ENCODE data around the gene ZNF415. TPM values are rescaled to one million over a fixed set of nuclear protein-coding genes. Genes with fewer than 3 reads are reported as not detected.
"Not testable (repeated sequence)": the region's sequence is repeated elsewhere in the genome, so short reads cannot be mapped to it uniquely, and the experiment has no call there.

The ZNF415 gene
- polyA plus RNA-seq, 10 donors, result 8.6 to 15.0 (median 11.5) TPM

DNA sequence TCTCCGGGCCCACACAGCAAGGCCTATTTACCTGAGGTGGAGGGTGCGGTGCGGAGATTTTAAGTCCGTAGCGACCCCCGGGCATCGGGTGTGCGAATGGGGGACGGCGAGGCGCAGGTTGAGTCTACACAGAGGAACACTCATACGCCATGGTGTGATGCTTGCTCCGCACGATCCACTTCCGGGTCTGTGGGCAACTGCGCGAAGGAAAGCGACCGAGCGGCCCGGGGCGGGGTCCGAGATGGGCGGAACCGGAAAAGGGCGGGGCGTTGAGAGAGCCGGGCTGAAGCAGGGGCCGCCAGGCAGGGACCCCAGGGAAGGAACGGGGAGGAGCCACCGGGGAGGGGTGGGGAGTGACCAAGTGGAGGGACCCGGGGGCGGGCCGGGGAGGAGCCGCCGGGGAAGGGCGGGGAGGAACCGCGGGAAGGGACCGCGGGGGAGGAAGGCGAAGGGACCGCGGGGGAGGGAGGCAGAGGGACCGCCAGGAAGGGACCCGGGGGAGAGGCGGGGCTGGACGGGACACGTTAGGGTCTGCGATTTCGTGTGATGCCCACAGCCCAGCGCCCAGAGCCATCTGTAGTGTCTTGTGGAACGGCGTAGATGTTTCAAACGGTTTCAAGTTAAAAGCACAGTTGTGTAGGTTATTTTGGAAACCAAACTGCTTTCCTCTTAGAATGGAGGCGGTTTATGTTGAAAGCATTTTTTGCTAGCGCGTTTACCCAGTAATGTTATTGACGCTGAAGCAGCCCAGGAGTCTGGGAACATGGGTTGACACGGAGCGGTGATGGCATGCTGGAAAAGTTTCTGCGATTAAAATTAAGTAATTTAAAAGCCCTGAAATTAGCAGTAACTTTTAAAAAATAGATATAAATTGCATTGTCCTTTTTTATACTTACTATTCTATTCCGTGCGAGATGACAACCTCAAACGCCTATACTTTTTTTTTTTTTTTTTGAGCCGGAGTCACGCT, 29.2 kb downstream of the ZNF415 start, which contains the start of gene ZNF160:
TSS of gene ZNF160 (minus strand) at position 189 of the 970 bp plus-strand sequence. CDS start 17,146 bp downstream, outside the sequence.
- DNase-seq, result peak; percentile 98 to 99 (median 99)

DNA sequence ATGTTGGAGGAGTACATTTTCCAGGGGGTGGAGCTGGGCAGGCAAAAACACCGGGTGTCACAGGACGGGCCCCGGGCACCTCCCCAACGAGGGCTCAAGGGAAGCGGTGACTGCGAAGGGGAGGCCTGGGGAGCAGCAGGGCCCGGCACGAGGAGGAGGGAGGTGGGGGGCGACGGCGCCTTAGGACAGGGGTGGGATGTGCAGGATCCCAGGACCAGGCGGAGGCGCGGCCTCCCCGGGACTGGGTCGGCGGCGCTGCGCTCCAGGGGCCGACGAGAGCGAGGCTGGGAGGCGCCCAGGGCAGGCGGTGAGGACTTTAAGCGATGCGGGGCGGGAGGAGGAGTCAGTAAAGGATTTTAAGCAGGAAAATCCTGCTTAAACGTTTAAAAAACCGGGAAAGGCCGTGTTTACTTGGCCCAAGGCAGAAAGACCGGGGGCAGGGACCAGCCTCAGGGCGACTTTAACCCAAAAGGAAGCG, 29.9 kb downstream of the ZNF415 start:
- DNase-seq, result peak in 1 of 3 donors; percentile 25

DNA sequence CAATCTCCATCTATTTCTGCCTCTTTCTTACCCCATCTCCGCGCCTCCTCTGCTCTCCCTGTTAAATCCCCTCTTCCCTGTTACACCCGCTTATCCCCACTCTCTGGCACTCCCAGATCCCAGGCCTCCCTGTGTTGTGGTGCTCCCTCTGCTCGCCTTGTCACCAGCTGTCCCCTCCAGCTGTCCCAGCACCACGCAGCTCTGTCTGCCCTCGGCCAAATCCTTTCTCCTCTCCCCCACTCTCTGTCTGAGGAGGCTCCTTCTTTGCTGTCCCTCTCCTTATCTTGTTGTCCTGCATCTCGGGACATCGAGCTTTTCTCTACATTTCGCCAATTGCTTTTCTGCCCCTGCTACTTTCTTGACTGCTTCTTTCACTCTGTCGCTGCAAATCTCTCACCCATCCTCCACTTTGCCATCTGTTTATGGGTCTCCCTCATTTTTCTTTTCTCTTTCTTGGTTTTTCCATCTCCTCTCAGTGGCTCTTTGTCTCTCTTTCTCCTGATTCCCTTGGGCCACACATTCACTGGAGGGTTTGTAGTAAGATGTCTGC, 30.4 kb downstream of the ZNF415 start:
- peak; percentile 18 to 69 (median 27) for DNase-seq

DNA sequence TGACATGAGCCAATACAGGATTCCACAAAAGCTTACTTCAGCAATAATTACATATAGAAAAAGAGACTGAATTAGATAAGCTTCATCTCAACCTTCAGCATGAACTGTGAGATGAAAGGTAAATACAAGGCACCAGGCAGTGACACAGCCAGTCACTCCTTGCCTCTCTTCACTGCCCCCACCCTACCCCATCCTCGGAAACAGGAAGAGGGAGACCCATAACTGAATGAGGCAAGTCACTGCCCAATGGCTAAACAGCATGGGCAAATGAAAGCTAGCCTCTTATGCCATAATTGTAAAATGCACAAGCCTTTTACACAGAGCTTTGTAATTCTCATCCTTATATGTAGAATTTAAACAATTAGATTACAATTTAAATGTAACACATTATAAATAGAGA, 31.2 kb downstream of the ZNF415 start:
- no peak for DNase-seq

DNA sequence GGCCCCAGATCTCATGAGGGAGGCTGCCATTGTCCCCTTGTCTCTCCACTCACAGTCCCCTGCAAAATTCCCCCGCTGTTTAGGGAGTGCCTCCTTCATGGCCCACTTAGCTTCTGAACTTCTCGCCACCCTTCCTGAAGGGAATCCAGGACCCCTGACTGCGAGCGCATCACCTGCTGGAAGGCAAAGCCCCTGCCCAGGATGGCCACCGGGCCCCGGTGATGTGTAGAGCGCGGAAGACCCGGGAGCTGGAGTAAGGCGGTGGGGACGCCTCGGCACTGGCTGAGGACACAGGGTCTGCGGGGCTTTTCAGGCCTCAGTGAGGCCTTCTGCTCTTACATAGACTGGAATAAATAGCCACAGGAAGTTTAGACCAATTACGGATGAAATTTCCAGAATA, 34.1 kb downstream of the ZNF415 start:
- DNase-seq, result not testable (repeated sequence)

DNA sequence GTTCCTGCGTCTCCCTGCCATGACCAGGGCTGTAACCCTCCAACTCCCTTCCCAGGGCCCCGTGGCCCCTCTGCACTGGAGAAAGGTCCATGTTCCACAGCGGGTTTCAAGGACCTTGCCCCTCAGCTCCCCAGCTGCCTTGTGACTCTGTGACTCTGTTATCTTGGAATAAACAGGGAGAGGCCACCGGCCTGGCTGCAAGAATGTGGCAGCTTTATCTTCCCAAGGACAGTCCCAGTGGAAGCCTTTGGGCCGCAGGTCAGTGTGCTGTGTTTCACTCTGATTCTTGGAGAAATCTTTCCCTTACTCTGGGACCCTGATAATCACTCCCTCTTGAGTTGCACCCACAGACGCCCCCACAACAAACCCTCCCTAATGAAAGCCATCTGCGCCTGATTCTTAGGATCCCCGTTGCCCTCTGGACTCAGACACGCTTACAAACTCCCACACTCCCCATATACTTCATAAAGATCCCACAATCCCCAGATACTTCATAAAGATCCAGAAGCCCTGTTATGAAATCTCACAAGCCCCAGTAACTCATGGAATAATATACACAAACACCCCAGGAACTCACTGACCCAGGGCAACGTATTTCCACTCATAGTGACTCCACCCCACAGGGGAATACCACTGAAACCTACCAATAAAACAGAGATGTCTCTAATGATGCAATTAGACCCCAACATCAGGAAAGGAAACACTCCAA, 35.6 kb downstream of the ZNF415 start:
- not testable (repeated sequence) for DNase-seq

DNA sequence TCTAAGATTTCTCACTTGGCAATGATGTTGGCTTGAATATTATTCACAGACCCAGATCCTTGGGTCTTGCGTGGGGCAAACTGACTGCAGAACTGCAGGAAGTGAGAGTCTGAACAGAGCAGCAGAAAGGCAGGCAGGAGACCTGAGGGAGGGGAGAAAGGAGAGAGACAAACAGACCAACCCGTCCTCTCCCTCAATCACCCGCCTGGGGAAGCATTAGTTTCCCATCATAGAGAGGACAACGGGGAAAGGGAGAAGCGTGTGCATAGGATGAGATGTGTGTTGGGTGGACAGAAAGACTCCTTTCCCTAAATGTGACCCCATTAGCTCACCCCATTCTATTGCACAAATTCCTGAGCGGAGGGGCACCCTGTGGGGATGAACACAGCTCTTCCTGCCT, 36.1 kb downstream of the ZNF415 start:
- DNase-seq, result not testable (repeated sequence)

DNA sequence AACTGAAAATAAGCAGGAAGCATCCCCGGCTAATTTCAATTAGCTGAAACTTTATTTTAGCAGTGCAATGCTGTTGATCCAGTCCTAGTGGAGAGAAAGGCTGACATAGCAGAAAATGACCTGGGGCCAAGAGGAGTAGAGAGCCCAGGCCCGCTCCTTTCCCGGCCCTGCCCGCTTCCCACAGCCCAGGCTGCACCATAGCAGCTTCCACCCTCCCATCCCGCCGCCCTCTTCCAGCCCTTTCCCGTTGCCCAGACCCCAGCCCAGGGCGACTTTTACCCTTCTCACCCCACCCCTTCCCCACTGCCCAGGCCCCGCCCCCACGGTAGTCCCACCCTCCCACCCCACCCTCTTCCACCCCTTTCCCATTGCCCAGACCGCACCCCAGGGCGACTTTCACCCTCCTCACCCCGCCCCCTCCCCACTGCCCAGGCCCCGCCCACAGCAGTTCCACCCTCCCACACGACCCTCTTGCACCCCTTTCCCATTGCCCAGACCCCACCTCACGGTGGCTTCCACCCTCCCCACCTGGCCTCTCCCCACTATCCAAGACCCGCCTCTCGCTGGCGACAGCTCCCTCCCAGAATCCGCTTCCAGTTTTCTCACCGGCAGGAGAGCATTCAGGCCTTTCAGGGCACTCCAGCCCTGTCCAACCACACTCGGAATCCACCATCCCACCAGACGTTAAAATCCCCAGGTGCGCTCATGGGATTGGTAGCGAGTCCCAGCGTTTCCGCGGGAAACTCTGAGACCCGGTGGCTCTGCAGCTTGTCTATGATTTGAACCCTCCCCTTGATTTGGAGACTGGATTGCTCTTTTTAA, 37.7 kb downstream of the ZNF415 start:
- DNase-seq, result no peak

DNA sequence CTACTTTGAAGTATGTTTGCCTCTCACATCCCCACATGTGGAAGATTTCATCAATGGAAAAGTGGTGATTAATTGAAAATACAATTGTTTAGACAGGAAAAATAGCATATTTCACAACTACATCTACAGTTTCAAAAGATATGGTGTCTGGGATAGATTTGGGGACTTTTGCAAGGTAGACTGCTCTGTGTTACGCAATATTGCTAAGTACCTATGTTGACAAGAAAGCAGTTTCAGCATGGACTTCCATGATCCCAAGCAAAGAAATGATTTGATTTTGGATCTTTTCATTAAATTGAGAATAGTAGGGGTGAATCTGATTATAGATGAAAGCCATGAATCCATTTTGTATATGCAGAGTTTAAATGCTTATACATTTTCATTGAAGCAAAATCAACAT, 40.0 kb downstream of the ZNF415 start:
- no peak for DNase-seq

DNA sequence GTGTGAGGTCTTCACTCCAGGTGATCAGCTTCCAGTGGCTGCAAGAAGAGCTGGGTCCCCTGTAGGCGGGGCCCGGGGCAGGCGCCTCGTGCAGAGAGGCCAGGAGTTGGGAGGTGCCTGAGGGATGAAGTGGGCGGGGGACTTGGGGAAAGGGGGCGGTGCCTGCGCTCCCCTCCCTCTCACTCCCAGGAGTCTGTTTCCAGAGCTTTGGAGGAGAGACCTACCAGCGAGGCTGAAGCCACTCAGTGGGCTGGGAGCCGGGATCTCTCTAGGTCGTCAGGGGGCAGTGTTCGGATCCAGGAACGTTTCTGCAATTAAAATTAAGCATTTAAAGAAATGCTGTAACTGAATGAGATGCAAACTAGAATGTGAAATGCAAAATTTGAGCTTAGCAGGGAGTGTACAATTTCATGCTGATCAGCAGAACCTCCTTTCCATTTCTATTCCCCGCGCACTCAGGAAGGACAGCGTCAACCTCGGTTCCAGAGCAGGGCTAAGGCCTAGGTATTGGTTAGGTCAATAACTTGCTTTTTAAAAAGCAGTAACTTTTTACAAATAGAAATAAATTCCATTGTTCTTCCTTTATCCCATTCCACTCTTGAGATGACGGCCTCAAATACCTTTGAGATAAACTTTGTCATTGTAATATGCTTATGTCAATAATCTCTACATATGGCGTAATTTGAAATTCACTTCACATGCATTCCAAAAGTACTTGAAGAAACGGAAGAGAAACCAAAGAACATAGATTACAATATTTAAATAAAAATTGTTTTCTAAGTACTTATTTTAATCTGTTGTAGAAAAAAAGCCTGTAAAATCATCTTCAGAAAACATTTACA, 41.1 kb downstream of the ZNF415 start:
- no peak for DNase-seq

DNA sequence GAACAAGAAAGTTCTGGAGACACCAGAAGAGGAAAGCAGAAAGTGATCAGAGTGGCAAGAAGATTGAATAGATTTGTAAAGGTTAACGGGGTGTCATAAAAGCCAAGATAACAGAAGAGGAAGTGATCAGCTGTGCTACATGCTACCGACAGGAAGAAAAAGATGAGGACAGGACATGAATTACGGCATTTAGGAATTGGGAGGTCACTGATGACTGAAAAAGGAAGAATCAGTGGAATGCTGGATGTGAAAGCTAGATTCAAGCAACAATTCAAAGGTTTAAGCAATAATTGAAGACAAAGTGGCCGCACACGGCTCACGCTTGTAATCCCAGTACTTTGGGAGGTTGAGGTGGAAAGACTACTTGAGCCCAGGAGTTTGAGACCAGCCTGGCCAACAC, 44.6 kb downstream of the ZNF415 start:
- no peak for DNase-seq

DNA sequence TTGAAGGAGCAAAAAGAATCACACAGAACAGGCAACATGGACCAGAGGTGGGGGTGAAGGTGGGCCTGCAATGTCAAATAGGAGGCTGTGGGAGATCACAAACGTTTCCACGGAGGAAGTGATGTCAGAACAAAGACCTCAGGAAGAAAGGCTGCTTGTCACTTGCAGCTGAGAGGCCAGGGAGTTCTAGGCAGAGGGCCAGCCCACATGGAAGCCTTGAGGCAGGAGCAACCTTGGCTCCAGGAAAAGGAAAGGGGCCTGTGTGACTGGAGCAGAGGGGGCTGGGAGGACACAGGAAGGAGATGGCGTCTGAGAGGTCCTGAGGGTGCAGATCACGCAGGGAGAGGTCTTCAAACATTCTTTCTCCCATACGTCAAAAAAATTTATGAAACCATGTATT, 45.8 kb downstream of the ZNF415 start:
- peak; percentile 11 to 64 (median 52) for DNase-seq

DNA sequence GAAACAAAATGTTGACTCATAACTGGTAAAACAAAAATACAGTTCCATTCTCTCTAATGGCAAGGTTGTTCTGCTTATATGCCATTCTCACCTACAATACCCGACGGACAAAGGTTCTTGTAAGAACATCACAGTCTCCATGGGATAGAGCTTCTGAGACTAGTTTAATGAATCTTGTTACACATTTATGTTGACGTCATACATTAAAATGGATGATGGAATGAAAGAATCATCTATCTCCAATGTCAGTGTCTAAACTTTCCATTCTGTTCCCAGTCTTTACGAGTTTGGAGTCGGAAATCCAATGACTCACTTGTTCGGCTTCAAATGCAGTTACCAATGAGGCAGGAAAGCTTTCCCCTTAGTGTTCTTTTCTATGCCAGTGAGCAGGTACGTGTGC, 47.2 kb downstream of the ZNF415 start:
- DNase-seq, result no peak

DNA sequence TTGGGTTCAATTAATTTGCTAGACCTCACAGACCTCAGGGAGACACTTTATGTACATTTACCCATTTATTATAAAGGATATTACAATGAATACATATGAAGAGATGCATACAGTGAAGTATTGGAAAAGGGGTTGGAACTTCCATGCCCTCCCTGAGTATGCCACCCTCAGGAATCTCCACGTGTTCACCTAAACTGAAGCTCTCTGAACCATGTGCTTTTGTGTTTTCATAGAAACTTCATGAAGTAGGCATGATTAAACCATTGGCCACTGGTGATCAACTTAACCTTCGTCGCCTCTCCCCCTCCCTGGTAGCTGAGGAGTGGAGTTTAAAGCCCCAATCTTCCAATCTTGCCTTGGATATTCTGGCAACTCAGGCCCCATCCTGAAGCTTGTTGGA, 49.8 kb downstream of the ZNF415 start:
- no peak for DNase-seq

DNA sequence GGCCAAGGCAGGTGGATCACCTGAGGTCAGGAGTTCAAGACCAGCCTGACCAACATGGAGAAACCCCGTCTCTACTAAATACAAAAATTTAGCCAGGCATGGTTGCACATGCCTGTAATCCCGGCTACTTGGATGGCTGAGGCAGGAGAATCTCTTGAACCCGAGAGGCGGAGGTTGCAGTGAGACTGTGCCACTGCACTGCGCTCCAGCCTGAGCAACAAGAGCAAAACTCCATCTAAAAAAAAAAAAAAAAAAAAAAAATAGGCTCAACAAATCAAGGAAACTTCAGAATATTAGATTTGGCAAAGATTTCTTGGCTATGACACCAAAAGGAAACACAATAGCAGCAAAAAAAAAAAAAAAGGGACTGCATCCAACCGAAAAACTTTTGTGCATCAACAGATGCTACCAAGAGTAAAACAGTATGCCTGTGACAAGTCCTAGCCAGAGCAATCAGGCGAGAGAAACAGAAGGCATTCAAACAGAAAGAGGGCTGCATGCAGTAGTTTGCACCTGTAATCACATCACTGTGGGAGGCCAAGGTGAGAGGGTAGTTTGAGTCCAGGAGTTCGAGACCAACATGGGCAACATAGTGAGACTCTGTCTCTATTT, 53.3 kb downstream of the ZNF415 start:
- no peak for DNase-seq

DNA sequence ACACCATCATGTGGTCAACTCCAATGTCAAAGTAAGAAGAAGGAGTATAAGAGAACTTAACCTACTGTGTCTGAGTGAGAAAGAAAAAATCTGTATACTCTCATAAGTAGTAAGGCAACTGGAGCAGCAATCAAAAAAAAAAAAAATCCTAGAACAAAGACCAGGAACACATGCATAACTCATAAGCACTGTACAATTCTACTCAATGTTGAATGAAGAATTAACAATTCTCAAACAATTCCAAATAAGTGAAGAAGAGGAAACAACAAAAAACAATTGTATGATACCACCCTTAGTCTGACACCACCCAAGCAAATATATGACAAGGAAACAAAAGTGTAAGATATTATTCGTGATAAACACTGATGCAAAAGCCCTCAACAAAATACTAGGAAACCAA, 54.0 kb downstream of the ZNF415 start:
- DNase-seq, result no peak

DNA sequence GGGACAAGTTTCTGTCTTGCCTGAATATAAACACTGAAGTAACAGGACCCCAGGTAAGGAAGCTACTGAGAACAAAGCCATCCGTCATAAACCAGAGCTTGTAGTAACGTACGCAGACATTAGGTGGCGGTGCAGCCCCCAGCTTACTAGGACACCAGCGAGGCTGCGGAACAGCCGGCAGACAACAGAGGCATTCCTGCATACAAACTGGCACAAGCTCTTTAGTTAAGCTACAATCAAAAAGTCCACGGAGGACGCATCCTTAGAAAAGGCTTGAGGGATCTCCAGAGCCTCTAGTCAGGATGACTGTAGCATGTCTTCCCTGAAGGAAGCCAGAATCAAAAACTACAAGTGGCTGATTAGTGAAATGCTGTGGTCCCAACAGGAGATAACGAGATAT, 55.7 kb downstream of the ZNF415 start:
- DNase-seq, result peak; percentile 22 to 66 (median 50)

DNA sequence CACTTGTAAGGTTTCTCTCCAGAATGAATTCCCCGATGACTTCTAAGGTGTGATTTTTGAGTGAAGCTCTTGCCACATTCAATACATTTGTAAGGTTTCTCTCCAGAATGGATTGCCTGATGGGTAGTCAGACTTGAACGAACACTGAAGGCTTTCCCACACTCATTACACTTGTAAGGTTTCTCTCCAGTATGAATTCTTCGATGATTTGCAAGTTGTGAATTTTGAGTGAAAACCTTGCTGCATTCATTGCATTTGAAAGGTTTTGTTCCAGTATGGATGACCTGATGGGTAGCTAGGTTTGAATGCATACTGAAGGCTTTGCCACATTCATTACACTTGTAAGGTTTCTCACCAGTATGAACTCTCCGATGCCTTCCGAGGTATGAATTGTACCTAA, 63.9 kb downstream of the ZNF415 start:
- no peak for DNase-seq

DNA sequence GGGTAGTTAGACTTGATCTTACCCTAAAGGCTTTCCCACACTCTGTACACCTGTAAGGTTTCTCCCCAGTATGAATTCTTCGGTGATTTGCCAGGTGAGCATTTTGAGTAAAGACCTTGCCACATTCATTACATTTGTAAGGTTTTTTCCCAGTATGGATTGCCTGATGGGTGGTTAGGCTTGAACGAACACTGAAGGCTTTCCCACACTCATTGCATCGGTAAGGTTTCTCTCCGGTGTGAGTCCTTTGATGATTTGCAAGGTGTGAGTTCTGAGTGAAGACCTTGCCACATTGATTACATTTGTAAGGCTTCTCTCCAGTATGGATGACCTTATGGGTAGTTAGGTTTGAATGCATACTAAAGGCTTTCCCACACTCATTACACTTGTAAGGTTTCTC, 64.5 kb downstream of the ZNF415 start:
- DNase-seq, result no peak

Measured in muscle of back (tissue), 11 donors.